Esophagus squamous epithelium (tissue), 5 donors: Measurements from ENCODE around the gene ALCAM. TPM values are rescaled to one million over a fixed set of nuclear protein-coding genes. Genes with fewer than 3 reads are reported as not detected.

Experiments
- DNase-seq: peaks from one replicate; lab custom pipeline; 2025; lab: John Stamatoyannopoulos, UW
- H3K27ac ChIP-seq, 4 donors: fragments of 200-600 bp; sonication (generic); one replicate each; pipeline ENCODE4 v1.5.1; 2016 to 2019; ENCODE audit warnings: mild to moderate bottlenecking in 1 of 4
- H3K27me3 ChIP-seq, 4 donors: fragments of 200-600 bp; sonication (generic); 1 replicate in 3 of 4; 2 replicates in 1 of 4; pipeline versions ENCODE4 v1.5.1 to v1.6.0; 2017 to 2021; ENCODE audit warnings: antibody characterized with exemption in 1 of 4
- H3K36me3 ChIP-seq, 3 donors: fragments of 200-600 bp; sonication (generic); one replicate each; pipeline ENCODE4 v1.5.1; 2016 to 2019
- H3K4me1 ChIP-seq, 3 donors: fragments of 200-600 bp; sonication (generic); one replicate each; pipeline ENCODE4 v1.5.1; 2017 to 2019
- H3K4me3 ChIP-seq, 4 donors: fragments of 200-600 bp; sonication (generic); 1 replicate in 3 of 4; 2 replicates in 1 of 4; pipeline ENCODE4 v1.5.1; 2016 to 2019; ENCODE audit warnings: mild to moderate bottlenecking in 2 of 4, moderate library complexity in 1 of 4
- H3K9me3 ChIP-seq, 3 donors: fragments of 200-600 bp; sonication (generic); one replicate each; pipeline ENCODE4 v1.5.1; 2016 to 2019
- CTCF ChIP-seq, 6 experiments: fragments of 450-650 bp in 4 of 6; fragments of 200-600 bp in 2 of 6; sonication (generic) in 2 of 6; IDR thresholded peaks; one replicate each; pipeline ENCODE4 v1.5.1; 2016 to 2019; ENCODE audit warnings: antibody characterized with exemption in 6 of 6, mild to moderate bottlenecking in 4 of 6, moderate library complexity in 4 of 6
- POLR2A ChIP-seq, 4 donors: fragments of 450-650 bp; IDR thresholded peaks; one replicate each; pipeline ENCODE4 v1.6.1; 2017; ENCODE audit warnings: antibody characterized with exemption in 4 of 4, mild to moderate bottlenecking in 4 of 4, moderate library complexity in 3 of 4
- WGBS, 2 donors: methylation state at CpG; one replicate each; pipeline ENCODE4 v1.1.5; 2018; 5-methylcytosine and 5-hydroxymethylcytosine counted together
- intact Hi-C: fragments of 100-400 bp; cut with DNase I; formaldehyde crosslinking; loops from one replicate; pipeline ENCODE4 v1.15.0; 2022
- total RNA-seq, 4 donors: library from RNA; depleted of rRNA; stranded (reverse); fragments of >200 nt; gene quantifications; one replicate each; pipeline ENCODE4 v1.1.0, GENCODE V29; 2016
- donor health status: DM: yes; HTN: yes; CAD: no.

The ALCAM gene
- total RNA-seq, 4 donors from 2014 or later = 4.6 to 18.9 (median 8.0) TPM

- H3K27me3 ChIP-seq = no peaks in the 10 kb centered on the region
- H3K9me3 ChIP-seq = no peaks in the 10 kb centered on the region
- intact Hi-C loops = no loop called here
- DNase-seq = no peak
- H3K27ac ChIP-seq = no peak overlapping the region
- no peak overlapping the region for H3K4me3 ChIP-seq
- peaks cover 0 to 10% (median 0%) of the 10 kb centered on the region in 3 donors for H3K4me1 ChIP-seq
- TF ChIP-seq POLR2A (IDR thresholded peaks at IDR 0.05) = no peak
- TF ChIP-seq CTCF (IDR thresholded peaks at IDR 0.05) = no peak
- H3K36me3 ChIP-seq = no peaks in the 10 kb centered on the region
Observed at GRCh38 chr3:105614288-105615030, 247.8 kb downstream of the ALCAM start.

GRCh38 chr3:105615814-105616213 is 249.1 kb downstream of the ALCAM start:
- DNase-seq = no peak
- intact Hi-C loops = no loop called here
- TF ChIP-seq CTCF (IDR thresholded peaks at IDR 0.05) (no peak), POLR2A (IDR thresholded peaks at IDR 0.05) (no peak)
- H3K27me3 ChIP-seq = no peaks in the 10 kb centered on the region
- H3K4me1 ChIP-seq = peaks cover 0 to 10% (median 0%) of the 10 kb centered on the region in 3 donors
- H3K9me3 ChIP-seq = no peaks in the 10 kb centered on the region
- no peak overlapping the region for H3K27ac ChIP-seq
- H3K4me3 ChIP-seq = no peak overlapping the region
- H3K36me3 ChIP-seq = no peaks in the 10 kb centered on the region
- WGBS, 2 donors = 67 to 81% methylated on average over 3 of the region's 3 CpGs

- TF ChIP-seq POLR2A (IDR thresholded peaks at IDR 0.05) (no peak), CTCF (IDR thresholded peaks at IDR 0.05) (no peak)
- no peak for DNase-seq
- Histone ChIP-seq H3K27me3 (no peaks in the 10 kb centered on the region), H3K36me3 (no peaks in the 10 kb centered on the region), H3K27ac (no peak overlapping the region), H3K4me3 (no peak overlapping the region), H3K4me1 (peaks cover 0 to 5% (median 0%) of the 10 kb centered on the region in 3 donors), H3K9me3 (no peaks in the 10 kb centered on the region)
- intact Hi-C loops = no loop called here
- WGBS, 2 donors = 60 to 63% methylated on average over 5 of the region's 5 CpGs
Observed at GRCh38 chr3:105616374-105617121, 249.8 kb downstream of the ALCAM start.

DNA sequence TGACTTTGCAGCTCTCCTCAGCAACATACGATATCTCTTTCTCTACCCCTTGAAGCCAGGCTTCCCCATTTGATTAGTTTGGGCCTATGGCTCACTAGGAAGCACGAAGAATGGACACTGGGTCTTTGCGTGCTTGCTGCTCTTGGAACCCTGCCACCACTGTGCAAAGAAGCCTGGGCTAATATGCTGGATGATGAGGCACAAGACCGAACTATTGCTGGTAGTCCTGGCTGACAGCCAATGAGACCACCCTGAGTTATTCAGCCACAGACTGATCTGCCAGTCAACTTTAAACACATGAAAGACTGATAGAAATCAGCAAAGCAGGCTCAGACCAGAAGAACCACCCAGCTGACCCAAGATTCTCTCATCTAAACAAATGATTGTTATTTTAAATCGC is 251.8 kb downstream of the ALCAM start:
- Histone ChIP-seq H3K27ac (no peak overlapping the region), H3K36me3 (no peaks in the 10 kb centered on the region), H3K9me3 (no peaks in the 10 kb centered on the region), H3K27me3 (no peaks in the 10 kb centered on the region), H3K4me1 (no peaks in the 10 kb centered on the region), H3K4me3 (no peak overlapping the region)
- WGBS, 2 donors = 67 to 89% methylated on average over 4 to 5 of the region's 5 CpGs
- TF ChIP-seq CTCF (IDR thresholded peaks at IDR 0.05) = no peak
- no peak for TF ChIP-seq POLR2A (IDR thresholded peaks at IDR 0.05)
- intact Hi-C loops = no loop called here
- DNase-seq = no peak

DNA sequence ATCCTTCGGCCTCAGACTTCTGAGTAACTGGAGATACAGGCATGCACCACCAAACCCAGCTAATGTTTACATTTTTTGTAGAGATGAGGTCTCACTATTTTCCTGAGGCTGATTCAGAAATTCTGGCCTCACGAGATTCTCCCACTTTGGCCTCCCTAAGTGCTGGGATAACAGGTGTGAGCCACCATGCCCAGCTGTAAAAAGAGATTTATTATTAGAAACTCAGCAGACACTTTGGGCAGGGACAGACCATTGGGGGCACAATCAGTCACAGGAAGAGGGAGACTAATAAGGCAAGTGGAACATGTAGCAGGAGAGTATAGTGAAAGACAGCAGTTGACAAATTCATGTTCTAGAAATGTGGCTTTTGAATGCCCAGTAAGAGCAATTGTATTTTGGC is 252.9 kb downstream of the ALCAM start:
- H3K4me1 ChIP-seq = no peaks in the 10 kb centered on the region
- intact Hi-C loops = no loop called here
- TF ChIP-seq POLR2A (IDR thresholded peaks at IDR 0.05) = no peak
- no peak for TF ChIP-seq CTCF (IDR thresholded peaks at IDR 0.05)
- no peak overlapping the region for H3K4me3 ChIP-seq
- H3K9me3 ChIP-seq = no peaks in the 10 kb centered on the region
- no peaks in the 10 kb centered on the region for H3K27me3 ChIP-seq
- no peak for DNase-seq
- H3K36me3 ChIP-seq = no peaks in the 10 kb centered on the region
- H3K27ac ChIP-seq = no peak overlapping the region
- WGBS, 2 donors = 94 to 100% methylated on average over 1 to 2 of the region's 2 CpGs
